Fibroblast of mammary gland (primary cell): ENCODE data around the gene UST.

ENCODE experiments used
- DNase-seq: peaks from one replicate; pipeline ENCODE4 v3.0.0-alpha.2; 2010; ENCODE audit warnings: low read depth
- H3K4me3 ChIP-seq: 2 replicates; pipeline ENCODE4 v1.5.1; 2011; ENCODE audit warnings: low read depth, mild to moderate bottlenecking, low read length, moderate library complexity; ENCODE audit not compliant: control insufficient read depth
- CTCF ChIP-seq: conservative IDR thresholded peaks from 2 replicates; pipeline ENCODE4 v1.5.1; 2011; ENCODE audit warnings: low read depth, low read length, inconsistent platforms; ENCODE audit not compliant: control insufficient read depth, insufficient read depth

UST gene

DNA sequence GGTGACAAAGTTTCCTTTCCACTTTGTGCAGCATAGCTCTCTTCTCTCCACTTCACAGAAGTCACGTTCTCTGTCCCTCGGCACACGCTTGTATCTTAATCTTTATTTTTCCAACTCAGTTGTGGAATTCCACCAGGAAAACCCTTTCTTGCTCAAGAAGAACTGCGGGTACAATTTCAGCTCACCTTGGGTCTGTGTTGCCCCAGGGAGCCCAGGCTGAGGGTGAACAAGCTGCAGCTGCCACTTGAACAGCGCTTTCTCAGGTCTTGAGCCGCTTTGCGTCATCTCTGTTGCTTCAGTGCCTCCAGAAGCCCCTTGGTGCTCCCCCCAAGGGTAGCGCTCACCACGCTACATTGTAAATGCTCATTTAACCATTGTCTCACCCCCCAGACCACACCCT is 341.5 kb downstream of the UST start:
- no peak overlapping the region for H3K4me3 ChIP-seq
- no peak for DNase-seq

DNA sequence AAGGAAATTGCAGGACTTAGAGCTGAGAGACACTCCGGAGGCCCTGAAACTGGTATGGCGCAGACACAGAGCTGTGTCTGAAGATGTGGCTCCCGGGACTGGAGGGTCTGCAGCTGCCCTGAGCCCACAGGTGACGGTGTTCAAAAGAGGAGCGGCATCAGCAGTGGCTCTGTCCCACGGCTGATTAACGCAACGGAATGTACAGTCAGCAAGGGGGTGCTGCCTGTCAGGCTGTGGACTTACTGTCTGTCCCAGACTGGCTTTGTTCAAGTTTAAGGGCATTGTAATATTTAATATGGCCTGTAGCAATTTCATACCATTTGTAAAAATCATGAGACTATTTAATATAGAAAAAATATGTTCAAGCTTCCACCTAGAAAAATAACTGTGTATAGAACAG is 342.7 kb downstream of the UST start:
- no peak for DNase-seq
- no peak overlapping the region for H3K4me3 ChIP-seq
- no peak for TF ChIP-seq CTCF

More for the DNA sequence above, 341.5 kb downstream of the UST start:
- TF ChIP-seq CTCF: no peak

DNA sequence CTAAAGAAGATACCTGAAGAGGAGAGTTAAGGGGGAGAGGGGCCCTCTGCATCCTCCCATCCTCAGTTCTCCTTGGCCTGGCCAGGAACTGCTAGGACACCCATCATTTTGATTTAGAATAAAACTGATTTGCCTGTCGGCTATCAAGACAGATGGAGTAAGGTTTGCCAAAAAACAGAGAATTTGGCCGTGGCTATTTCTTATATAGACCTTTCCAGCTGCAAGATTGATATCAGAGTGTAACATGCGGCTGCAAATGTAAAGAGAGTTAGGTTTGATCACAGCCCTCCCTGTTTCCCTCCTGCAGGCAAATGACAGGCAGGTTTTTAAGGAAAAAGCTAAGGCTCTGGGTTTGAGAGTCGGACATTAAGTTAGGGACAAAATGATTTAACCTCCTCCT is 344.1 kb downstream of the UST start:
- no peak for TF ChIP-seq CTCF
- DNase-seq: no peak
- no peak overlapping the region for H3K4me3 ChIP-seq

GRCh38 chr6:149093643-149094042 is 346.8 kb downstream of the UST start:
- DNase-seq: peak; percentile 49
- H3K4me3 ChIP-seq: no peak overlapping the region
- TF ChIP-seq CTCF: no peak

GRCh38 chr6:149094156-149094555 is 347.3 kb downstream of the UST start:
- TF ChIP-seq CTCF: no peak
- peak; percentile 14 for DNase-seq
- H3K4me3 ChIP-seq: no peak overlapping the region

- no peak for TF ChIP-seq CTCF
- peak; percentile 12 for DNase-seq
- H3K4me3 ChIP-seq: no peak overlapping the region
These were observed 348.1 kb downstream of the UST start for GRCh38 chr6:149094934-149095351.

DNA sequence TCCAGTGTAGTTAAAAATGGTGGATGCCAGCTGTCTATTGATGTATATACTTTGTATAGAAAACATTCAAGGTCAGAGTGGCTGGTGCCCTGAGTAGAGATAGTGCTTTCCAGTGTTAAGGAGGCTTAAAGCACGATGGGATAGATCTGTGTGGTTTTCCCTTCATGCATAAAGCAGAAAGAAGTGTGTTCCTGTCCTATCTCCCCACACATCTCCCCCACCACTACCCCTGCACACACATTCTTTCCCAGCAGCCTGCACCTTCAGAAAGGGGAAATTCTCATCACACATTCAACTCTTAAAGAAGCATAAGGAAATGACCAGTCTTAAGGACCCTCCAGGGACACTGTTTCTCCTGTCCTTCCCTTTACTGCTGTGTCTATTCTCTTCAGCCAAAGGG is 349.0 kb downstream of the UST start:
- H3K4me3 ChIP-seq: no peak overlapping the region
- DNase-seq: no peak
- no peak for TF ChIP-seq CTCF
